Kidney (tissue), 14 donors: ENCODE measurements around the gene LDAH. TPM values are rescaled to one million over a fixed set of nuclear protein-coding genes. Genes with fewer than 3 reads are reported as not detected.

Experiments
- DNase-seq, 5 donors: peaks; one replicate each; pipeline ENCODE4 v3.0.0-alpha.2; 2013 to 2020
- FAIRE-seq: peaks from 2 replicates; lab custom pipeline; 2012; peaks lifted over from hg19 to GRCh38; lab: Jason Lieb, UNC
- H3K27ac ChIP-seq, 2 donors: one replicate each; pipeline ENCODE4 v1.7.0; 2013; ENCODE audit warnings: low read depth in 2 of 2, low read length in 2 of 2, inconsistent platforms in 1 of 2
- H3K27me3 ChIP-seq: one replicate; pipeline ENCODE4 v1.7.1; 2013; ENCODE audit warnings: low read length, inconsistent platforms; ENCODE audit not compliant: control insufficient read depth, insufficient read depth
- H3K36me3 ChIP-seq, 3 donors: one replicate each; pipeline versions ENCODE4 v1.7.0 to v1.7.1; 2013; ENCODE audit warnings: low read length in 3 of 3, control low read depth in 1 of 3, inconsistent platforms in 1 of 3; ENCODE audit not compliant: insufficient read depth in 3 of 3, control insufficient read depth in 2 of 3
- H3K4me1 ChIP-seq, 3 donors: one replicate each; pipeline versions ENCODE4 v1.7.0 to v1.7.1; 2013; ENCODE audit warnings: low read length in 3 of 3, inconsistent platforms in 1 of 3, low read depth in 1 of 3; ENCODE audit not compliant: control insufficient read depth in 2 of 3, insufficient read depth in 2 of 3
- H3K4me3 ChIP-seq, 3 donors: one replicate each; pipeline versions ENCODE4 v1.7.0 to v1.8.1; 2013; ENCODE audit warnings: low read length in 3 of 3, control low read depth in 1 of 3, inconsistent platforms in 1 of 3
- H3K9ac ChIP-seq, 3 donors: one replicate each; pipeline versions ENCODE4 v1.7.0 to v1.7.1; 2013; ENCODE audit warnings: low read length in 3 of 3, control low read depth in 1 of 3, inconsistent platforms in 1 of 3
- H3K9me3 ChIP-seq, 3 donors: one replicate each; pipeline versions ENCODE4 v1.7.0 to v1.7.1; 2013; ENCODE audit warnings: low read length in 3 of 3, control low read depth in 1 of 3, inconsistent platforms in 1 of 3; ENCODE audit not compliant: control insufficient read depth in 2 of 3, insufficient read depth in 1 of 3
- intact Hi-C: fragments of 100-400 bp; cut with DNase I; formaldehyde crosslinking; loops from one replicate; pipeline ENCODE4 v1.11.1; 2022
- polyA plus RNA-seq: library from polyadenylated mRNA; stranded (reverse); fragments of 350-450 nt; fragmentation: Illumina TruSeq; extraction: RNeasy Lipid Tissue Mini Kit (QIAGEN cat#74804); gene quantifications from one replicate; pipeline ENCODE4 v1.2.3, GENCODE V29; 2014; ENCODE audit warnings: low read depth, low replicate concordance; ENCODE audit not compliant: insufficient read depth
- total RNA-seq: library from RNA; stranded (reverse); fragmentation: NEBNext Ultra II Directional; extraction: Animal tissue kit (Norgen Biotek cat#: 25700); gene quantifications from one replicate; pipeline ENCODE4 v1.2.1, GENCODE V29; 2021
- TF ChIP-seq, protein P1 (sequence below): IDR thresholded peaks from 3 replicates; pipeline ENCODE4 v1.5.1; 2012; ENCODE audit warnings: mild to moderate bottlenecking, moderate library complexity, borderline replicate concordance; ENCODE audit not compliant: insufficient read depth; ENCODE audit errors: extremely low read depth
- donor health status: control.
- donor health status: control.
- donor health status: control.
- donor health status: control.
- donor health status: control.
- donor health status: DM: yes; HTN: yes; CAD: no.
- donor health status: Normal renal cell carcinoma (clear cell type).

LDAH gene
- total and polyA plus RNA-seq, 2 donors from 2014 or later: 15.5 to 20.4 TPM

DNA sequence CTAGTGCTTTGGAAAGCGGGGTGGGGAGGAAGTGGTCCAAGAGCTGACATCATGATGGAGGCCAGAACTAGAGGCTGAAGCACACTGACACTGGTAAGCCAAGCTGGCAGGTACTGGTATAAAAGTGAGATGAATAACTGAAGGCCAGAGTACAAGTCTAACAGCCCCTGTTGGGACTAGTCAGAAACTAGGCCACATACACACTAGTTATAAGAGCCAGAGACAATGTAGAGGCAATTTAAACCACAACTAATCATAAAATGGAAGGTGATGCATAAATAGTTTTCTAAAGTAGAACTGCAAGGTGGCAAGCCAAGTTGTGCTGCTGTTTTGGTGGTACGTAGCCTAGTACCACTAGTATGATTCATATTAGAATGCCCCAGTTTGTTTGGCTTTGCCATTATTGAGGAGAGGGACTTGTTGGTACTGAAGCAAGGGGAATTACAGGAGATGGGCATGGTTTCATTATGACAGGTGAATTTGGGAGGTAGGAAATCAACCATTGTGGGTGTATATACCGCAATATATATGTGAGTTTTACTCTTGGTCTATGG lies 98.3 kb downstream of the LDAH start:
- TF ChIP-seq, protein P1, sequence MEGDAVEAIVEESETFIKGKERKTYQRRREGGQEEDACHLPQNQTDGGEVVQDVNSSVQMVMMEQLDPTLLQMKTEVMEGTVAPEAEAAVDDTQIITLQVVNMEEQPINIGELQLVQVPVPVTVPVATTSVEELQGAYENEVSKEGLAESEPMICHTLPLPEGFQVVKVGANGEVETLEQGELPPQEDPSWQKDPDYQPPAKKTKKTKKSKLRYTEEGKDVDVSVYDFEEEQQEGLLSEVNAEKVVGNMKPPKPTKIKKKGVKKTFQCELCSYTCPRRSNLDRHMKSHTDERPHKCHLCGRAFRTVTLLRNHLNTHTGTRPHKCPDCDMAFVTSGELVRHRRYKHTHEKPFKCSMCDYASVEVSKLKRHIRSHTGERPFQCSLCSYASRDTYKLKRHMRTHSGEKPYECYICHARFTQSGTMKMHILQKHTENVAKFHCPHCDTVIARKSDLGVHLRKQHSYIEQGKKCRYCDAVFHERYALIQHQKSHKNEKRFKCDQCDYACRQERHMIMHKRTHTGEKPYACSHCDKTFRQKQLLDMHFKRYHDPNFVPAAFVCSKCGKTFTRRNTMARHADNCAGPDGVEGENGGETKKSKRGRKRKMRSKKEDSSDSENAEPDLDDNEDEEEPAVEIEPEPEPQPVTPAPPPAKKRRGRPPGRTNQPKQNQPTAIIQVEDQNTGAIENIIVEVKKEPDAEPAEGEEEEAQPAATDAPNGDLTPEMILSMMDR: no peak
- FAIRE-seq (no peak), DNase-seq (no peak)
- Histone ChIP-seq H3K27me3 (no peaks in the 10 kb centered on the region), H3K36me3 (peaks cover 0 to 2% (median 0%) of the 10 kb centered on the region in 3 donors), H3K9ac (no peak overlapping the region), H3K9me3 (no peaks in the 10 kb centered on the region), H3K4me1 (peaks cover 0 to 6% (median 5%) of the 10 kb centered on the region in 3 donors), H3K27ac (no peak overlapping the region), H3K4me3 (no peak overlapping the region)
- intact Hi-C loops: no loop called here

DNA sequence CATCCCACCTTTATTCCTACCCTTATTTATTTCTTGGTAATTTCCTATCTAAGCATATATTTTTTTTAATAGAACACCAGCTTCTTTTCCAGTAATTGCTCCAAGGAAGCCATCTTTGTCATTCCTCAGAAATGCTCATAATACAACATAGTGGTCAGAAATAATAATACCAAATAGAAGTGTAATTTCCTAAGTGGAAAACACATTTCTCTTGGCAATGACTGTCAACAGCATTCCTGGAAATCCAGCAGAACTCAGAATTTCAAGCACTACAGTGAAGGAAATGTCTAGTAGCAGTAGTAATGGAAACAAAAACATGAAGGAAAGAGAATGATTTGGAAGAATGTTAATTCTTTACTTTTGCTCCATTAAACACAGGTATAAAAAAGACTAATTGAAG lies 99.4 kb downstream of the LDAH start:
- H3K9me3 ChIP-seq: no peaks in the 10 kb centered on the region
- no peak overlapping the region for H3K27ac ChIP-seq
- H3K4me1 ChIP-seq: peaks cover 0 to 6% (median 3%) of the 10 kb centered on the region in 3 donors
- DNase-seq (no peak), FAIRE-seq (no peak)
- no peak overlapping the region for H3K4me3 ChIP-seq
- intact Hi-C loops: no loop called here
- TF ChIP-seq, protein P1: no peak
- no peak overlapping the region for H3K9ac ChIP-seq
- H3K36me3 ChIP-seq: peaks cover 0 to 2% (median 0%) of the 10 kb centered on the region in 3 donors
- H3K27me3 ChIP-seq: no peaks in the 10 kb centered on the region

DNA sequence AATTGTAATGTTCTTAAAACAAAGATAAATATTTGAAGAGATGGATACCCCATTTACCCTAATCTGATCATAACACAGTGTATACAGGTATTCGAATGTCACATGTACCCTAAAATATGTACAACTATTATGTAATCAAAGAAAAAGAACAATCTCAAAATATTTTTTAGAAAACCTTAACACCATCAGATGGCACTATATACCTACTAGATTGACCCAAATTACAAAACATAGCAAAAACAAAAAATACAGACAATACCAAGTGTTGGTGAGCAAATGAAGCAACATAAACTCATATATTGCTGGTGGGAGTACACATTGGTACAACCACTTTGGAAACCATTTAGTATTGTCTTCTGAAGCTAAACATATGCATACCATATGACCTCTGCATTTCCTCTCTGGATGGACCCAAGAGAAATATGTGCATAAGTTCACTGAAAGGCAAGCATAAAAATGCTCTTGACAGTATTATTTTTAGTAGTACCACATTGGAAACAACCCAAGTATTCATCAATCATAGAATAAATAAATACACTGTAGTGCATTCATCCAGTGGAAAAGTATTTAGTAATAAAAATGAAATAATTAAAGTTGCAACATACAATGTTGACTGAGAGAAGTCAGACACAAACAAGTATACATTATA lies 100.2 kb downstream of the LDAH start:
- no peak for FAIRE-seq
- no peak for DNase-seq
- TF ChIP-seq, protein P1: no peak

More for the DNA sequence above, 100.2 kb downstream of the LDAH start:
- intact Hi-C loops: no loop called here
- Histone ChIP-seq H3K27ac (no peak overlapping the region), H3K27me3 (no peaks in the 10 kb centered on the region), H3K9me3 (no peaks in the 10 kb centered on the region), H3K36me3 (peaks cover 0 to 2% (median 0%) of the 10 kb centered on the region in 3 donors), H3K4me1 (peaks cover 0 to under 1% (median 0%) of the 10 kb centered on the region in 3 donors), H3K9ac (no peak overlapping the region), H3K4me3 (no peak overlapping the region)
